Peyer's patch (tissue), 4 donors: Measurements from ENCODE around the gene ZCCHC17. TPM values are rescaled to one million over a fixed set of nuclear protein-coding genes. Genes with fewer than 3 reads are reported as not detected.
"Not testable (repeated sequence)": the region's sequence is repeated elsewhere in the genome, so short reads cannot be mapped to it uniquely, and the experiment has no call there.

Experiments
- DNase-seq, 3 donors: peaks; one replicate each; pipeline ENCODE4 v3.0.0-alpha.2; 2017 to 2019
- H3K27ac ChIP-seq, 4 donors: fragments of 200-600 bp; sonication (generic); one replicate each; pipeline ENCODE4 v1.5.1; 2016 to 2019
- H3K27me3 ChIP-seq, 2 donors: fragments of 200-600 bp; sonication (generic); one replicate each; pipeline ENCODE4 v1.5.1; 2019
- H3K36me3 ChIP-seq, 3 donors: fragments of 200-600 bp; sonication (generic); one replicate each; pipeline ENCODE4 v1.5.1; 2016 to 2019
- H3K4me1 ChIP-seq, 4 donors: fragments of 200-600 bp; sonication (generic); one replicate each; pipeline ENCODE4 v1.5.1; 2016 to 2019
- H3K4me3 ChIP-seq, 4 donors: fragments of 200-600 bp; sonication (generic); 1 replicate in 3 of 4; 2 replicates in 1 of 4; pipeline ENCODE4 v1.5.1; 2016 to 2019; ENCODE audit warnings: mild to moderate bottlenecking in 1 of 4
- H3K9me3 ChIP-seq, 4 donors: fragments of 200-600 bp; sonication (generic); one replicate each; pipeline ENCODE4 v1.5.1; 2016 to 2019; ENCODE audit warnings: mild to moderate bottlenecking in 1 of 4
- POLR2A ChIP-seq, 2 donors: fragments of 450-650 bp; IDR thresholded peaks; one replicate each; pipeline ENCODE4 v1.5.1; 2017; ENCODE audit warnings: antibody characterized with exemption in 2 of 2, mild to moderate bottlenecking in 2 of 2, moderate library complexity in 2 of 2
- total RNA-seq, 4 donors: library from RNA; depleted of rRNA; stranded (reverse); fragments of >200 nt; gene quantifications; one replicate each; pipeline ENCODE4 v1.1.0, GENCODE V29; 2016
- TF ChIP-seq, protein P1 (sequence below), 6 experiments: fragments of 450-650 bp in 4 of 6; fragments of 200-600 bp in 2 of 6; sonication (generic) in 1 of 6; IDR thresholded peaks; one replicate each; pipeline ENCODE4 v1.5.1; 2017 to 2019; ENCODE audit warnings: antibody characterized with exemption in 6 of 6, mild to moderate bottlenecking in 3 of 6, moderate library complexity in 1 of 6

ZCCHC17 gene
- total RNA-seq, 4 donors from 2014 or later = 5.4 to 9.8 (median 8.1) TPM

DNA sequence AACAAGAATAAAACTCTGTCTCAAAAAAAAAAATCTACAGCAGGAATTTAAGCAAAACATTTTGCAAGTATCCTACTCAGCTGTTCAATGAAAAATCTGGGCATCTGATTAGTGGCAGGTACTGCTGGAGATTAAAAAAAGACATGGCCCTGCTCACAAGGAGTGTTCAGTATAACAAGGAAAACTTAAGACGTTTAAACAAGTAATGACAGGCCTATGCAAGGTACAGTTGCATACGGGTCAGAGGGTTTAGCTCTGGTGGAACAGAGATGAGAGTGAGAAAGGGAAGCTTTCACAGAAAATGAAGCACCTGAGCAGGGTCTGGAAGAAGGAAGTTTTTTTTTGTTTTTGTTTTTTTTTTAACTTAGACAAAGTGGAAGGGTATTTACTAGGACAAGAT is 23.2 kb upstream of the ZCCHC17 start:
- TF ChIP-seq, protein P1, sequence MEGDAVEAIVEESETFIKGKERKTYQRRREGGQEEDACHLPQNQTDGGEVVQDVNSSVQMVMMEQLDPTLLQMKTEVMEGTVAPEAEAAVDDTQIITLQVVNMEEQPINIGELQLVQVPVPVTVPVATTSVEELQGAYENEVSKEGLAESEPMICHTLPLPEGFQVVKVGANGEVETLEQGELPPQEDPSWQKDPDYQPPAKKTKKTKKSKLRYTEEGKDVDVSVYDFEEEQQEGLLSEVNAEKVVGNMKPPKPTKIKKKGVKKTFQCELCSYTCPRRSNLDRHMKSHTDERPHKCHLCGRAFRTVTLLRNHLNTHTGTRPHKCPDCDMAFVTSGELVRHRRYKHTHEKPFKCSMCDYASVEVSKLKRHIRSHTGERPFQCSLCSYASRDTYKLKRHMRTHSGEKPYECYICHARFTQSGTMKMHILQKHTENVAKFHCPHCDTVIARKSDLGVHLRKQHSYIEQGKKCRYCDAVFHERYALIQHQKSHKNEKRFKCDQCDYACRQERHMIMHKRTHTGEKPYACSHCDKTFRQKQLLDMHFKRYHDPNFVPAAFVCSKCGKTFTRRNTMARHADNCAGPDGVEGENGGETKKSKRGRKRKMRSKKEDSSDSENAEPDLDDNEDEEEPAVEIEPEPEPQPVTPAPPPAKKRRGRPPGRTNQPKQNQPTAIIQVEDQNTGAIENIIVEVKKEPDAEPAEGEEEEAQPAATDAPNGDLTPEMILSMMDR (IDR thresholded peaks at IDR 0.05) = no peak
- TF ChIP-seq POLR2A (IDR thresholded peaks at IDR 0.05) = no peak
- Histone ChIP-seq H3K27ac (no peak overlapping the region), H3K36me3 (peaks cover 0 to 81% (median 0%) of the 10 kb centered on the region in 3 donors), H3K9me3 (no peaks in the 10 kb centered on the region), H3K27me3 (no peaks in the 10 kb centered on the region), H3K4me3 (no peak overlapping the region), H3K4me1 (no peaks in the 10 kb centered on the region)
- DNase-seq = no peak

DNA sequence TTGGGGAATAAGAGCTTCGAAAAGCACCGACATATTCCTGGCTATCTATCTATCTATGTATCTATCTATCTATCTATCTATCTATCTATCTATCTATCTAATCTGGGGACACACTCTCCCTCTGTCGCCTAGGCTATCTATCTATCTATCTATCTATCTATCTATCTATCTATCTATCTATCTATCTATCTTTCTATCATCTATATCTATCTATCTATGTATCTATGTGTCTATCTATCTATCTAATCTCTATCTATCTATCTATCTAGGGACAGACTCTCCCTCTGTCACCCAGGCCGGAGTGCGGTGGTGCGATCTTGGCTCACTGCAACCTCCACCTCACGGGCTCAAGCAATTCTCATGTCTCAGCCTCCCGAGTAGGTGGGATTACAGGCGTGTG is 14.4 kb upstream of the ZCCHC17 start:
- peaks cover 0 to 79% (median 0%) of the 10 kb centered on the region in 3 donors for H3K36me3 ChIP-seq
- not testable (repeated sequence) for DNase-seq, H3K9me3 ChIP-seq

DNA sequence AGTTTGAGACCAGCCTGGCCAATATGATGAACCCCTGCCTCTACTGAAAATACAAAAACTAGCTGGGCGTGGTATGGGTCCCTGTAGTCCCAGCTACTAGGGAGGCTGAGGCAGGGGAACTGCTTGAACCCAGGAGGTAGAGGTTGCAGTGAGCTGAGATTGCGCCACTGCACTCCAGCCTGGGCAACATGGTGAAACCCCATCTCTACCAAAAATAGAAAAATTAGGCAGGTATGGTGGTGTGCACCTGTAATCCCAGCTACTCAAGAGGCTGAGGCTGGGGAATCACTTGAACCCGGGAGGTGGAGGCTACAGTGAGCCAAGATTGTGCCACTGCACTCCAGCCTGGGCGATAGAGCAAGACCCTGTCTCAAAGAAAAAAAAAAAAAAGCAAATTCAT is 9.0 kb upstream of the ZCCHC17 start:
- not testable (repeated sequence) for DNase-seq, H3K27ac ChIP-seq, H3K27me3 ChIP-seq, H3K4me3 ChIP-seq, H3K4me1 ChIP-seq, H3K9me3 ChIP-seq
- peaks cover 0 to 84% (median 0%) of the 10 kb centered on the region in 3 donors for H3K36me3 ChIP-seq

More for the DNA sequence above, 14.4 kb upstream of the ZCCHC17 start:
- not testable (repeated sequence) for H3K4me3 ChIP-seq, H3K27ac ChIP-seq, H3K27me3 ChIP-seq, H3K4me1 ChIP-seq

DNA sequence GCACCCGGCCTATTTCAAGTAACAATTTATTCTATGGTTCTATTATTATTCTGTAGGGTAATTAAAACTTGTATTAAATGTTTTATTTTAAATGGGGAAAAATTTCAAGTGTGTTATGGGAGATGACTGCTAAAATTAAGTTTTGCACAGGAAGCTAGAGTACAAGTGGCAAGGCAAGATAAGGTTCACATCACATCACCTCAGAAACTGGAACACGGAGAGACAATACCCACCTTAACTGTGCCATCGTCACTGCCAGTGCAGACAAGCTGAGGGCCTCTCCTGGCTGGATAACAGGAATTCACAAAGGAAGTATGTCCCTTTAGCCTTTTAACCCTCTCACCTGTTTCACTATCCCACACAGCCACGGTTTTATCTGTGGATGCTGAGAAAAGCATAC is 7.8 kb upstream of the ZCCHC17 start:
- Histone ChIP-seq H3K36me3 (peaks cover 0 to 94% (median 0%) of the 10 kb centered on the region in 3 donors), H3K9me3 (no peaks in the 10 kb centered on the region), H3K4me1 (no peaks in the 10 kb centered on the region), H3K27ac (no peak overlapping the region), H3K4me3 (no peak overlapping the region), H3K27me3 (no peaks in the 10 kb centered on the region)
- TF ChIP-seq POLR2A (IDR thresholded peaks at IDR 0.05) = no peak
- TF ChIP-seq, protein P1 (IDR thresholded peaks at IDR 0.05) = no peak
- no peak for DNase-seq

DNA sequence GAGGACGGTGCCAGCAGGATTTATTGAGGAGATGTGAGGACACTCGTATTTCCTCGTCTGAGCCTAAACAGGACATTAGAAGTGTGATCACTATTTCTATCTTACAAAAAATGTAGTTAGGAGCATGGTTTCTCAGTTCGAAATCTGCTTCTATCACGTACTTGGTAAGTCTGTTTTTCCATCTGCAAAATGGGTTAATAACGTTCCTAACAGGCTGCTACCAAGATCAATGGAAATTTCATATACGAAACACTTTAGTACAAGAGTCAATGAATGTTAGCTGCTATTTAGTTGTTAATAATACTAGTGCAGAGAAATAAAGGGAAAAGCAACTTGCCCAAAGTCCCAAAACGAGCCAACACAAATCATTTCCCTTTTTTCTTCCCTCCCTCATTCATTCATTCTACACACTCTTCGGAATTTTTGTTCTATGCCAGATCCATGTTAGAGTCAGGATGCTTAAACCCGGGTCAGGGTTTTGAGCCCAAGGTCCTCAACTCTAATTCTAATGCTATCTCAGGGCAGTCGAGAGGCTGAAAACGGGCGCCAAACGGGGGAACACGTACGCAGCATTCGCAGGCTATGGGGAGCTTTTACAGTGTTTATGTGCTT is 852 bp upstream of the ZCCHC17 start:
- TF ChIP-seq POLR2A (IDR thresholded peaks at IDR 0.05) = no peak
- TF ChIP-seq, protein P1 (IDR thresholded peaks at IDR 0.05) = no peak
- H3K4me3 ChIP-seq = peak overlapping the region; percentile 77 to 86 (median 80)

DNA sequence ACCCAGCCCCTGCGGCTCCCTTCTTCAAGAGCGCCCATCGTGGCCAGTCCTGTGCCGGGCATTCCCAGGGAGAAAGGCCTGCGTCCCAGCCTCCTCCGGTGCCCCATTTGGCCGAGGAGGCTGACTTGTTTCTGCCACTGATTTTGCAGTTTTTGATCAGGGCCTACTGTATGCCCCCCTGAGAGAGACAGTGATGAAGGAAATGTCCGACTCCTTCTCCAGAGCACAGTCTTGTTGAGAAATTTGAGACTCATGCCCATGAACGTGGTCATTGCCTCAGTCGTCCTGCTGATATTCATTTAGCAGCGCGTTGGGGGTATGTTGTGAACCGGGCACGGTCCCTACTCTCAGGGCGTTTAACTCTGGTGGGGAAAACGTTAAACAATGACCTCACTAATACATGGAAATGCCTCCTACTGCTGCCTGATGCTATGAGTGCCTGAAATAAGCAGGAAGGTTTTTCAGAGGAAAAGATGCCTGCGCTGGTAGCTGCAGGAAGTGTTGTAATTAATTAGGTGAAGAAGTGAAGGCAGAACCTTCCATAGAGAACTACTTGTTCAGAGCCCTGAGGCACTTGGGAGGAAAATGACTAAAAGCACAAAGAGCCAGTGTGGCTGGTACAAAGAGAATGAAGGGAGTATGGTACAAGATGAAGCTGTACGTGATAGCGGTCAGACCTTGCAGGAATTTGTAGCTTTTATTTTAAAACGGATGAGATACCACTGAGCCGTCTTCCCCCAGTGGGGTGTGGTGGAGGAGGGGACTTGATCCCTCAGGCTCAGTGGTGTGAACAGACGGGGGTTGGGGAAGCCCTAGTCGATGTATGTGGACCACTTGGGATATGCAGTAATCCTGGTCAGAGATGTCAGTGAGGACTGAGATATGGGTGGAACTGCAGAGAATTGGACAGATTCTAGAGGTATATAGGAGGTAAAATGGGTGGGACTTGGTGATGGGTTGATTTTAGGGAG is 730 bp downstream of the ZCCHC17 start:
- Histone ChIP-seq H3K27me3 (no peaks in the 10 kb centered on the region), H3K36me3 (peaks cover 0 to 12% (median 0%) of the 10 kb centered on the region in 3 donors), H3K4me1 (peaks cover 0 to 32% (median 6%) of the 10 kb centered on the region in 4 donors), H3K9me3 (no peaks in the 10 kb centered on the region), H3K27ac (peak overlapping the region; percentile 85 to 94 (median 90)), H3K4me3 (peak overlapping the region; percentile 77 to 86 (median 80))
- DNase-seq = no peak
- TF ChIP-seq, protein P1 (IDR thresholded peaks at IDR 0.05) = no peak

More for the DNA sequence above, 852 bp upstream of the ZCCHC17 start:
- no peaks in the 10 kb centered on the region for H3K27me3 ChIP-seq
- peak overlapping the region; percentile 78 to 94 (median 90) for H3K27ac ChIP-seq
- no peak for DNase-seq
- H3K4me1 ChIP-seq = peaks cover 0 to 32% (median 6%) of the 10 kb centered on the region in 4 donors
- no peaks in the 10 kb centered on the region for H3K9me3 ChIP-seq
- H3K36me3 ChIP-seq = peaks cover 0 to 27% (median 0%) of the 10 kb centered on the region in 3 donors
